ENCODE results near the gene DNAH17. TPM values are rescaled to one million over a fixed set of nuclear protein-coding genes. Genes with fewer than 3 reads are reported as not detected.

DNAH17 gene
- total RNA-seq, 2 donors from 2014 or later = not detected

GRCh38 chr17:78493853-78494695 lies 83.1 kb downstream of the DNAH17 start:
- 55 to 68% methylated on average over 10 to 41 of the region's 42 CpGs for WGBS, 2 donors
- no peaks in the 10 kb centered on the region for H3K4me1 ChIP-seq
- H3K9me3 ChIP-seq = no peaks in the 10 kb centered on the region
- DNase-seq = no peak
- no peaks in the 10 kb centered on the region for H3K36me3 ChIP-seq (replicated peaks in 1 of 2; ENCODE audit: insufficient read depth in 1 of 2, low read depth in 2 of 2)
- H3K27me3 ChIP-seq = no peaks in the 10 kb centered on the region
- ATAC-seq = no peak
- intact Hi-C loops (cut with DNase I) = loop anchor here (10.0 kb wide), 1 partner anchor 201 kb away; no protein-coding TSS in a partner anchor
- H3K27ac ChIP-seq = peak overlapping the region in 1 of 4 donors; percentile 6
- no peak for TF ChIP-seq CTCF (IDR thresholded peaks at IDR 0.05)
- TF ChIP-seq POLR2A (IDR thresholded peaks at IDR 0.05) = no peak
- no peak overlapping the region for H3K4me3 ChIP-seq

GRCh38 chr17:78493450-78493849 lies 83.7 kb downstream of the DNAH17 start:
- Histone ChIP-seq H3K27me3 (no peaks in the 10 kb centered on the region), H3K9me3 (no peaks in the 10 kb centered on the region), H3K4me1 (no peaks in the 10 kb centered on the region), H3K27ac (peak overlapping the region in 1 of 4 donors; percentile 6), H3K4me3 (no peak overlapping the region), H3K36me3 (replicated peaks in 1 of 2; ENCODE audit: insufficient read depth in 1 of 2, low read depth in 2 of 2) (no peaks in the 10 kb centered on the region)
- no peak for TF ChIP-seq CTCF (IDR thresholded peaks at IDR 0.05)
- no peak for TF ChIP-seq POLR2A (IDR thresholded peaks at IDR 0.05)
- intact Hi-C loops (cut with DNase I) = loop anchor here (10.0 kb wide), 1 partner anchor 201 kb away; no protein-coding TSS in a partner anchor
- WGBS, 2 donors = 62 to 73% methylated on average over 9 of the region's 9 CpGs
- ATAC-seq (peak; percentile 34), DNase-seq (peak in 1 of 4 donors; percentile 12)

GRCh38 chr17:78492116-78492799 lies 84.9 kb downstream of the DNAH17 start:
- H3K36me3 ChIP-seq (replicated peaks in 1 of 2; ENCODE audit: insufficient read depth in 1 of 2, low read depth in 2 of 2) = no peaks in the 10 kb centered on the region
- no peaks in the 10 kb centered on the region for H3K4me1 ChIP-seq
- intact Hi-C loops (cut with DNase I) = loop anchor here (10.0 kb wide), 1 partner anchor 203 kb away; no protein-coding TSS in a partner anchor
- no peaks in the 10 kb centered on the region for H3K9me3 ChIP-seq
- no peak for ATAC-seq
- H3K27ac ChIP-seq = no peak overlapping the region
- TF ChIP-seq CTCF (IDR thresholded peaks at IDR 0.05) (no peak), POLR2A (IDR thresholded peaks at IDR 0.05) (no peak)
- DNase-seq = no peak
- WGBS, 2 donors = 88 to 91% methylated on average over 21 to 25 of the region's 26 CpGs
- no peaks in the 10 kb centered on the region for H3K27me3 ChIP-seq
- H3K4me3 ChIP-seq = no peak overlapping the region

GRCh38 chr17:78491236-78492115 lies 85.7 kb downstream of the DNAH17 start:
- no peak overlapping the region for H3K27ac ChIP-seq
- 80 to 84% methylated on average over 30 of the region's 31 CpGs for WGBS, 2 donors
- no peaks in the 10 kb centered on the region for H3K27me3 ChIP-seq
- TF ChIP-seq POLR2A (IDR thresholded peaks at IDR 0.05) (no peak), CTCF (IDR thresholded peaks at IDR 0.05) (no peak)
- no peak overlapping the region for H3K4me3 ChIP-seq
- intact Hi-C loops (cut with DNase I) = loop anchor here (10.0 kb wide), 1 partner anchor 203 kb away; no protein-coding TSS in a partner anchor
- ATAC-seq (no peak), DNase-seq (no peak)
- H3K4me1 ChIP-seq = no peaks in the 10 kb centered on the region
- no peaks in the 10 kb centered on the region for H3K9me3 ChIP-seq
- H3K36me3 ChIP-seq (replicated peaks in 1 of 2; ENCODE audit: insufficient read depth in 1 of 2, low read depth in 2 of 2) = no peaks in the 10 kb centered on the region
